A549 (cell line): ENCODE measurements around the gene RAPGEF6. TPM values are rescaled to one million over a fixed set of nuclear protein-coding genes. Genes with fewer than 3 reads are reported as not detected.

Source experiments
- ATAC-seq, 2 experiments: fragments of 200-7000 bp in 1 of 2; fragments of >200 bp in 1 of 2; cut with Nextera tagmentation in 1 of 2; cut with Tn5 transposase in 1 of 2; 3 replicates each; pipeline versions ENCODE4 v1.8.0 to v1.9.1; 2018 to 2020; ENCODE audit warnings: mild to moderate bottlenecking in 1 of 2, moderate library complexity in 1 of 2
- CTCF ChIA-PET: fragments of 300-600 bp; sonication (Branson Sonifier 250); formaldehyde crosslinking; extraction: SDS; loops from one replicate; lab custom pipeline; 2021; ENCODE audit warnings: antibody characterized with exemption, inconsistent platforms; lab: Yijun Ruan, JAX
- POLR2A ChIA-PET: fragments of 350-600 bp; formaldehyde crosslinking; extraction: SDS; loops from one replicate; lab custom pipeline; 2021; ENCODE audit warnings: antibody characterized with exemption, inconsistent platforms; lab: Yijun Ruan, JAX
- DNase-seq, 2 experiments: peaks; one replicate each; pipeline versions ENCODE4 v3.0.0 to v3.0.0-alpha.2; 2011 to 2016; ENCODE audit warnings: low read depth in 1 of 2, low spot score in 1 of 2
- FAIRE-seq: peaks from 2 replicates; lab custom pipeline; 2011; peaks lifted over from hg19 to GRCh38; lab: Jason Lieb, UNC
- H3K27ac ChIP-seq, 2 experiments: fragments of >200 bp; sonication (Bioruptor Twin); formaldehyde crosslinking; 3 replicates each; pipeline ENCODE4 v1.5.1; 2016 to 2017
- H3K4me1 ChIP-seq: fragments of >200 bp; sonication (Bioruptor Twin); formaldehyde crosslinking; 3 replicates; pipeline ENCODE4 v1.6.1; 2016
- H3K4me2 ChIP-seq: fragments of >200 bp; sonication (Bioruptor Twin); formaldehyde crosslinking; 3 replicates; pipeline ENCODE4 v1.6.1; 2016
- H3K4me3 ChIP-seq: fragments of >200 bp; sonication (Bioruptor Twin); formaldehyde crosslinking; 3 replicates; pipeline ENCODE4 v1.5.1; 2016
- H3K9me3 ChIP-seq: fragments of >200 bp; sonication (Bioruptor Twin); formaldehyde crosslinking; 3 replicates; pipeline ENCODE4 v1.6.1; 2016
- CBX8 ChIP-seq: fragments of 200-600 bp; sonication (generic); IDR thresholded peaks from 2 replicates; pipeline ENCODE4 v1.6.1; 2016
- CEBPB ChIP-seq, 2 experiments: fragments of >200 bp in 1 of 2; sonication (Bioruptor Twin) in 1 of 2; formaldehyde crosslinking in 1 of 2; IDR thresholded peaks; 2 replicates each; pipeline ENCODE4 v1.6.1; 2012 to 2016
- CHD2 ChIP-seq: fragments of 150-350 bp; IDR thresholded peaks from 2 replicates; pipeline ENCODE4 v1.6.1; 2014; ENCODE audit warnings: low read length; ENCODE audit not compliant: partially characterized antibody
- E2F6 ChIP-seq: IDR thresholded peaks from 2 replicates; pipeline ENCODE4 v1.6.1; 2012; ENCODE audit warnings: low read depth, borderline replicate concordance
- EHF ChIP-seq: fragments of 250-450 bp; sonication (Bioruptor Pico); IDR thresholded peaks from 2 replicates; pipeline ENCODE4 v1.5.0; 2020; ENCODE audit warnings: mild to moderate bottlenecking
- FOSB ChIP-seq: fragments of 250-450 bp; sonication (Bioruptor Pico); IDR thresholded peaks from 2 replicates; pipeline ENCODE4 v1.5.0; 2020; ENCODE audit warnings: mild to moderate bottlenecking, moderate library complexity
- FOXS1 ChIP-seq: fragments of 250-450 bp; sonication (Bioruptor Pico); IDR thresholded peaks from 2 replicates; pipeline ENCODE4 v1.5.0; 2020; ENCODE audit warnings: mild to moderate bottlenecking, moderate library complexity
- HDAC2 ChIP-seq: fragments of 200-600 bp; sonication (generic); IDR thresholded peaks from 2 replicates; pipeline ENCODE4 v1.6.1; 2016
- JUNB ChIP-seq: fragments of >200 bp; sonication (Bioruptor Twin); formaldehyde crosslinking; IDR thresholded peaks from 2 replicates; pipeline ENCODE4 v1.6.1; 2016
- KDM1A ChIP-seq: fragments of 200-600 bp; sonication (generic); IDR thresholded peaks from 2 replicates; pipeline ENCODE4 v1.6.1; 2016; ENCODE audit warnings: low read depth, mild to moderate bottlenecking
- KDM5A ChIP-seq: fragments of 200-600 bp; sonication (generic); IDR thresholded peaks from 2 replicates; pipeline ENCODE4 v1.6.1; 2016; ENCODE audit warnings: antibody characterized with exemption, mild to moderate bottlenecking
- MAFK ChIP-seq: fragments of 450-650 bp; IDR thresholded peaks from 2 replicates; pipeline ENCODE4 v1.6.1; 2014; ENCODE audit not compliant: partially characterized antibody
- MAX ChIP-seq: IDR thresholded peaks from 2 replicates; pipeline ENCODE4 v1.6.1; 2012
- NFE2L2 ChIP-seq: fragments of 150-350 bp; conservative IDR thresholded peaks from 2 replicates; pipeline ENCODE4 v1.6.1; 2014; ENCODE audit warnings: low read length
- NR3C1 ChIP-seq: fragments of >200 bp; sonication (Bioruptor Twin); formaldehyde crosslinking; IDR thresholded peaks from 3 replicates; pipeline ENCODE4 v1.6.1; 2017
- PBX3 ChIP-seq: IDR thresholded peaks from 2 replicates; pipeline ENCODE4 v1.6.1; 2012
- POLR2AphosphoS2 ChIP-seq: conservative IDR thresholded peaks from 2 replicates; pipeline ENCODE4 v1.6.1; 2012; ENCODE audit warnings: low read length, improper control_type of control experiment, inconsistent platforms
- RARB ChIP-seq: fragments of 250-450 bp; sonication (Bioruptor Pico); IDR thresholded peaks from 2 replicates; pipeline ENCODE4 v1.8.0; 2021; ENCODE audit warnings: mild to moderate bottlenecking, moderate library complexity
- RCOR1 ChIP-seq: fragments of 150-350 bp; IDR thresholded peaks from 2 replicates; pipeline ENCODE4 v1.6.1; 2014; ENCODE audit warnings: antibody characterized with exemption, low read length, low read depth
- RNF2 ChIP-seq: fragments of 200-600 bp; sonication (generic); IDR thresholded peaks from 2 replicates; pipeline ENCODE4 v1.6.1; 2016; ENCODE audit warnings: low read depth, mild to moderate bottlenecking, antibody characterized with exemption, moderate library complexity, borderline replicate concordance
- TFCP2L1 ChIP-seq: fragments of 250-450 bp; sonication (Bioruptor Pico); IDR thresholded peaks from 2 replicates; pipeline ENCODE4 v1.5.0; 2021; ENCODE audit warnings: mild to moderate bottlenecking
- TP53 ChIP-seq: fragments of 250-450 bp; sonication (Bioruptor Pico); IDR thresholded peaks from 2 replicates; pipeline ENCODE4 v1.5.0; 2021; ENCODE audit warnings: mild to moderate bottlenecking, moderate library complexity
- ZC3H11A ChIP-seq: fragments of 450-650 bp; IDR thresholded peaks from 2 replicates; pipeline ENCODE4 v1.6.1; 2014; ENCODE audit warnings: antibody characterized with exemption, mild to moderate bottlenecking
- ZFP36 ChIP-seq: fragments of 450-650 bp; IDR thresholded peaks from 2 replicates; pipeline ENCODE4 v1.6.1; 2014; ENCODE audit warnings: borderline replicate concordance; ENCODE audit not compliant: partially characterized antibody
- WGBS: methylation state at CpG from one replicate; pipeline ENCODE4 v1.1.6; 2017; ENCODE audit errors: missing lambda C conversion rate; 5-methylcytosine and 5-hydroxymethylcytosine counted together
- polyA plus RNA-seq, 4 experiments: library from polyadenylated mRNA; depleted of rRNA in 3 of 4; stranded (reverse); fragments of >200 nt; fragmentation: RNase III in 1 of 4; extraction: RNeasy Plus Mini Kit Qiagen cat#74134 plus additional on column Dnase treatment in 1 of 4; gene quantifications; 2 replicates in 3 of 4; 3 replicates in 1 of 4; pipeline ENCODE4 v1.2.3, GENCODE V29; 2011 to 2017
- TF ChIP-seq, protein P1 (sequence below): fragments of 450-650 bp; IDR thresholded peaks from 2 replicates; pipeline ENCODE4 v1.6.1; 2014; ENCODE audit warnings: antibody characterized with exemption
- TF ChIP-seq, protein P2 (sequence below): fragments of 250-450 bp; sonication (Bioruptor Pico); IDR thresholded peaks from 2 replicates; pipeline ENCODE4 v1.5.0; 2021; ENCODE audit warnings: mild to moderate bottlenecking, moderate library complexity, borderline replicate concordance
- TF ChIP-seq, protein P3 (sequence below): fragments of >200 bp; sonication (Bioruptor Twin); formaldehyde crosslinking; IDR thresholded peaks from 3 replicates; pipeline ENCODE4 v1.5.1; 2016
- TF ChIP-seq, protein P4 (sequence below): fragments of 150-350 bp; IDR thresholded peaks from 2 replicates; pipeline ENCODE4 v1.6.1; 2014; ENCODE audit warnings: low read depth, mild to moderate bottlenecking, low read length
- TF ChIP-seq, protein P5 (sequence below): fragments of >200 bp; sonication (Bioruptor Twin); formaldehyde crosslinking; IDR thresholded peaks from 3 replicates; pipeline ENCODE4 v1.6.1; 2016

RAPGEF6 gene
- polyA plus RNA-seq, 2 of the 4 experiments (the other 2 are of a cell fraction) = 5.9 to 15.2 TPM

- TF ChIP-seq RARB (CRISPR knock-in tag) (no peak), NFE2L2 (no peak), CHD2 (no peak), FOXS1 (CRISPR knock-in tag) (no peak), RCOR1 (no peak), CBX8 (no peak), JUNB (no peak), CEBPB (IDR thresholded peaks at IDR 0.05) (no peak), TFCP2L1 (no peak), ZC3H11A (no peak), EHF (CRISPR knock-in tag) (no peak), KDM1A (no peak), ZFP36 (no peak)
- TF ChIP-seq, protein P1, sequence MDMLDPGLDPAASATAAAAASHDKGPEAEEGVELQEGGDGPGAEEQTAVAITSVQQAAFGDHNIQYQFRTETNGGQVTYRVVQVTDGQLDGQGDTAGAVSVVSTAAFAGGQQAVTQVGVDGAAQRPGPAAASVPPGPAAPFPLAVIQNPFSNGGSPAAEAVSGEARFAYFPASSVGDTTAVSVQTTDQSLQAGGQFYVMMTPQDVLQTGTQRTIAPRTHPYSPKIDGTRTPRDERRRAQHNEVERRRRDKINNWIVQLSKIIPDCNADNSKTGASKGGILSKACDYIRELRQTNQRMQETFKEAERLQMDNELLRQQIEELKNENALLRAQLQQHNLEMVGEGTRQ = no peak
- TF ChIP-seq, protein P2, sequence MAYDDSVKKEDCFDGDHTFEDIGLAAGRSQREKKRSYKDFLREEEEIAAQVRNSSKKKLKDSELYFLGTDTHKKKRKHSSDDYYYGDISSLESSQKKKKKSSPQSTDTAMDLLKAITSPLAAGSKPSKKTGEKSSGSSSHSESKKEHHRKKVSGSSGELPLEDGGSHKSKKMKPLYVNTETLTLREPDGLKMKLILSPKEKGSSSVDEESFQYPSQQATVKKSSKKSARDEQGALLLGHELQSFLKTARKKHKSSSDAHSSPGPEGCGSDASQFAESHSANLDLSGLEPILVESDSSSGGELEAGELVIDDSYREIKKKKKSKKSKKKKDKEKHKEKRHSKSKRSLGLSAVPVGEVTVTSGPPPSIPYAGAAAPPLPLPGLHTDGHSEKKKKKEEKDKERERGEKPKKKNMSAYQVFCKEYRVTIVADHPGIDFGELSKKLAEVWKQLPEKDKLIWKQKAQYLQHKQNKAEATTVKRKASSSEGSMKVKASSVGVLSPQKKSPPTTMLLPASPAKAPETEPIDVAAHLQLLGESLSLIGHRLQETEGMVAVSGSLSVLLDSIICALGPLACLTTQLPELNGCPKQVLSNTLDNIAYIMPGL (CRISPR knock-in tag) = no peak
- TF ChIP-seq, protein P3, sequence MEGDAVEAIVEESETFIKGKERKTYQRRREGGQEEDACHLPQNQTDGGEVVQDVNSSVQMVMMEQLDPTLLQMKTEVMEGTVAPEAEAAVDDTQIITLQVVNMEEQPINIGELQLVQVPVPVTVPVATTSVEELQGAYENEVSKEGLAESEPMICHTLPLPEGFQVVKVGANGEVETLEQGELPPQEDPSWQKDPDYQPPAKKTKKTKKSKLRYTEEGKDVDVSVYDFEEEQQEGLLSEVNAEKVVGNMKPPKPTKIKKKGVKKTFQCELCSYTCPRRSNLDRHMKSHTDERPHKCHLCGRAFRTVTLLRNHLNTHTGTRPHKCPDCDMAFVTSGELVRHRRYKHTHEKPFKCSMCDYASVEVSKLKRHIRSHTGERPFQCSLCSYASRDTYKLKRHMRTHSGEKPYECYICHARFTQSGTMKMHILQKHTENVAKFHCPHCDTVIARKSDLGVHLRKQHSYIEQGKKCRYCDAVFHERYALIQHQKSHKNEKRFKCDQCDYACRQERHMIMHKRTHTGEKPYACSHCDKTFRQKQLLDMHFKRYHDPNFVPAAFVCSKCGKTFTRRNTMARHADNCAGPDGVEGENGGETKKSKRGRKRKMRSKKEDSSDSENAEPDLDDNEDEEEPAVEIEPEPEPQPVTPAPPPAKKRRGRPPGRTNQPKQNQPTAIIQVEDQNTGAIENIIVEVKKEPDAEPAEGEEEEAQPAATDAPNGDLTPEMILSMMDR = no peak
- TF ChIP-seq, protein P4, sequence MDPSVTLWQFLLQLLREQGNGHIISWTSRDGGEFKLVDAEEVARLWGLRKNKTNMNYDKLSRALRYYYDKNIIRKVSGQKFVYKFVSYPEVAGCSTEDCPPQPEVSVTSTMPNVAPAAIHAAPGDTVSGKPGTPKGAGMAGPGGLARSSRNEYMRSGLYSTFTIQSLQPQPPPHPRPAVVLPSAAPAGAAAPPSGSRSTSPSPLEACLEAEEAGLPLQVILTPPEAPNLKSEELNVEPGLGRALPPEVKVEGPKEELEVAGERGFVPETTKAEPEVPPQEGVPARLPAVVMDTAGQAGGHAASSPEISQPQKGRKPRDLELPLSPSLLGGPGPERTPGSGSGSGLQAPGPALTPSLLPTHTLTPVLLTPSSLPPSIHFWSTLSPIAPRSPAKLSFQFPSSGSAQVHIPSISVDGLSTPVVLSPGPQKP = no peak
- no peak overlapping the region for H3K4me3 ChIP-seq
- ATAC-seq (no peak; a peak in 2 of 6 replicates), DNase-seq (no peak), FAIRE-seq (no peak)
- peaks cover 12% of the 10 kb centered on the region; the same call in 2 of the 3 replicates for H3K4me1 ChIP-seq
- no peak overlapping the region for H3K27ac ChIP-seq
- POLR2A ChIA-PET = no interaction called here
- CTCF ChIA-PET = interaction anchor here (1.0 kb wide), 1 partner anchor 61 kb away, joined by 3 read pairs; no protein-coding TSS in a partner anchor
- no peak overlapping the region for H3K4me2 ChIP-seq
- H3K9me3 ChIP-seq = no peaks in the 10 kb centered on the region
Observed at GRCh38 chr5:131528682-131529081, 106.3 kb downstream of the RAPGEF6 start.

GRCh38 chr5:131525805-131526204, 109.2 kb downstream of the RAPGEF6 start:
- H3K4me1 ChIP-seq = peaks cover 9% of the 10 kb centered on the region; the same call in 2 of the 3 replicates
- ATAC-seq = no peak
- no peak for FAIRE-seq
- no peak for TF ChIP-seq POLR2AphosphoS2
- no peak for TF ChIP-seq CBX8
- TF ChIP-seq FOXS1 (CRISPR knock-in tag) = no peak
- TF ChIP-seq FOSB = no peak
- no peak for TF ChIP-seq NR3C1
- no peak for TF ChIP-seq TP53 (CRISPR knock-in tag)
- TF ChIP-seq, protein P5, sequence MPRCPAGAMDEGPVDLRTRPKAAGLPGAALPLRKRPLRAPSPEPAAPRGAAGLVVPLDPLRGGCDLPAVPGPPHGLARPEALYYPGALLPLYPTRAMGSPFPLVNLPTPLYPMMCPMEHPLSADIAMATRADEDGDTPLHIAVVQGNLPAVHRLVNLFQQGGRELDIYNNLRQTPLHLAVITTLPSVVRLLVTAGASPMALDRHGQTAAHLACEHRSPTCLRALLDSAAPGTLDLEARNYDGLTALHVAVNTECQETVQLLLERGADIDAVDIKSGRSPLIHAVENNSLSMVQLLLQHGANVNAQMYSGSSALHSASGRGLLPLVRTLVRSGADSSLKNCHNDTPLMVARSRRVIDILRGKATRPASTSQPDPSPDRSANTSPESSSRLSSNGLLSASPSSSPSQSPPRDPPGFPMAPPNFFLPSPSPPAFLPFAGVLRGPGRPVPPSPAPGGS = no peak
- TF ChIP-seq HDAC2 = no peak
- TF ChIP-seq E2F6 = no peak
- no peak for TF ChIP-seq PBX3
- no peak for TF ChIP-seq RNF2
- no peak for TF ChIP-seq TFCP2L1
- TF ChIP-seq, protein P2 (CRISPR knock-in tag) = no peak
- TF ChIP-seq CEBPB (IDR thresholded peaks at IDR 0.05) = no peak
- no peak for TF ChIP-seq MAFK
- no peak for TF ChIP-seq MAX
- TF ChIP-seq KDM5A = no peak
- DNase-seq = no peak
- ChIA-PET CTCF (no interaction called here), POLR2A (no interaction called here)
- H3K4me2 ChIP-seq = no peak overlapping the region
- H3K4me3 ChIP-seq = no peak overlapping the region
- no peaks in the 10 kb centered on the region for H3K9me3 ChIP-seq
- H3K27ac ChIP-seq = no peak overlapping the region
- 93% methylated on average over 1 of the region's 1 CpG for WGBS
